H1 (cell line): ENCODE measurements around the gene PUDP. TPM values are rescaled to one million over a fixed set of nuclear protein-coding genes. Genes with fewer than 3 reads are reported as not detected.

Experiments used
- CTCF ChIA-PET: fragments of 300-600 bp; sonication (Branson Sonifier 250); formaldehyde crosslinking; loops from one replicate; lab custom pipeline; 2021; ENCODE audit not compliant: partially characterized antibody; lab: Charles Lee
- POLR2A ChIA-PET: fragments of 300-600 bp; sonication (Branson Sonifier 250); formaldehyde crosslinking; loops from one replicate; lab custom pipeline; 2021; ENCODE audit warnings: inconsistent platforms; ENCODE audit not compliant: partially characterized antibody; lab: Charles Lee
- DNase-seq, 2 experiments: peaks; one replicate each; pipeline versions ENCODE4 v3.0.0 to v3.0.0-alpha.2; 2010 to 2022; ENCODE audit warnings: low spot score in 2 of 2, low read depth in 1 of 2, mixed read lengths in 1 of 2
- FAIRE-seq: peaks from 2 replicates; lab custom pipeline; 2011; peaks lifted over from hg19 to GRCh38; lab: Jason Lieb, UNC
- H2AFZ ChIP-seq: 2 replicates; pipeline ENCODE4 v1.8.1; 2012; ENCODE audit warnings: low read length, inconsistent platforms
- H2AK5ac ChIP-seq: 2 replicates; pipeline ENCODE4 v1.6.1; 2013; ENCODE audit warnings: low read depth, low read length
- H2BK120ac ChIP-seq: replicated peaks from 2 replicates; pipeline ENCODE3; 2013; ENCODE audit warnings: low read depth, low read length, inconsistent platforms
- H2BK12ac ChIP-seq: 2 replicates; pipeline ENCODE4 v1.6.1; 2013; ENCODE audit warnings: low read depth, low read length
- H2BK15ac ChIP-seq: 2 replicates; pipeline ENCODE4 v1.6.1; 2013; ENCODE audit warnings: low read length
- H2BK20ac ChIP-seq: 2 replicates; pipeline ENCODE4 v1.6.1; 2013; ENCODE audit warnings: low read length
- H2BK5ac ChIP-seq: 2 replicates; pipeline ENCODE4 v1.6.1; 2013; ENCODE audit warnings: low read depth, low read length
- H3K14ac ChIP-seq: 2 replicates; pipeline ENCODE4 v1.6.1; 2013; ENCODE audit warnings: inconsistent platforms; ENCODE audit not compliant: insufficient read length
- H3K18ac ChIP-seq: 2 replicates; pipeline ENCODE4 v1.6.1; 2013; ENCODE audit warnings: low read length; ENCODE audit errors: extremely low read depth
- H3K23ac ChIP-seq: 2 replicates; pipeline ENCODE4 v1.6.1; 2013; ENCODE audit warnings: inconsistent platforms; ENCODE audit not compliant: insufficient read length
- H3K23me2 ChIP-seq: 2 replicates; pipeline ENCODE4 v1.6.1; 2013; ENCODE audit warnings: low read depth, low read length
- H3K27ac ChIP-seq: 2 replicates; pipeline ENCODE4 v1.6.1; 2011; ENCODE audit warnings: low read depth, low read length, inconsistent platforms
- H3K27me3 ChIP-seq, 4 experiments: replicated peaks in 1 of 4; 1 replicate in 1 of 4; 2 replicates in 3 of 4; pipeline versions ENCODE4 v1.6.1 to v1.8.1; 2011 to 2013; ENCODE audit warnings: low read length in 3 of 4, mild to moderate bottlenecking in 3 of 4, inconsistent platforms in 2 of 4, mixed read lengths in 2 of 4, moderate library complexity in 1 of 4; ENCODE audit not compliant: control insufficient read depth in 3 of 4, insufficient read depth in 3 of 4; ENCODE audit errors: extremely low read depth in 1 of 4
- H3K36me3 ChIP-seq, 4 experiments: 2 replicates each; pipeline versions ENCODE4 v1.6.1 to v1.8.1; 2011 to 2013; ENCODE audit warnings: mild to moderate bottlenecking in 4 of 4, low read length in 3 of 4, moderate library complexity in 2 of 4, control low read depth in 1 of 4, inconsistent platforms in 1 of 4; ENCODE audit not compliant: insufficient read depth in 4 of 4, control insufficient read depth in 2 of 4
- H3K4ac ChIP-seq: replicated peaks from 2 replicates; pipeline ENCODE3; 2013; ENCODE audit warnings: low read length, low read depth, mixed read lengths, inconsistent platforms; ENCODE audit not compliant: insufficient read length
- H3K4me1 ChIP-seq, 4 experiments: replicated peaks in 1 of 4; 1 replicate in 1 of 4; 2 replicates in 3 of 4; pipeline versions ENCODE4 v1.6.1 to v1.8.1; 2011 to 2013; ENCODE audit warnings: low read length in 3 of 4, inconsistent platforms in 2 of 4, mixed read lengths in 1 of 4; ENCODE audit not compliant: insufficient read depth in 4 of 4, control insufficient read depth in 3 of 4
- H3K4me2 ChIP-seq, 2 experiments: 2 replicates each; pipeline versions ENCODE4 v1.6.1 to v1.8.1; 2011 to 2013; ENCODE audit warnings: low read depth in 2 of 2, low read length in 2 of 2, control low read depth in 1 of 2, inconsistent platforms in 1 of 2, mild to moderate bottlenecking in 1 of 2; ENCODE audit not compliant: insufficient read depth in 1 of 2
- H3K4me3 ChIP-seq, 4 experiments: fragments of 200-600, 300-600 bp in 1 of 4; sonication (generic), shearing (Covaris generic), sonication (Bioruptor Twin) in 1 of 4; 2 replicates each; pipeline versions ENCODE4 v1.5.1 to v1.8.1; 2011 to 2016; ENCODE audit warnings: low read length in 4 of 4, low read depth in 3 of 4, control low read depth in 2 of 4, inconsistent platforms in 2 of 4, mild to moderate bottlenecking in 2 of 4, mixed read lengths in 1 of 4, moderate library complexity in 1 of 4; ENCODE audit not compliant: insufficient read depth in 2 of 4; ENCODE audit errors: extremely low read depth in 1 of 4
- H3K56ac ChIP-seq: replicated peaks from 2 replicates; pipeline ENCODE3; 2013; ENCODE audit warnings: low read depth, mild to moderate bottlenecking, mixed read lengths, low read length, inconsistent platforms; ENCODE audit not compliant: insufficient read length
- H3K79me1 ChIP-seq: 2 replicates; pipeline ENCODE4 v1.6.1; 2013; ENCODE audit warnings: low read depth, low read length, control low read depth
- H3K79me2 ChIP-seq, 2 experiments: 2 replicates each; pipeline versions ENCODE4 v1.6.1 to v1.8.1; 2012 to 2013; ENCODE audit warnings: low read length in 2 of 2, mild to moderate bottlenecking in 2 of 2, inconsistent platforms in 1 of 2; ENCODE audit not compliant: insufficient read depth in 2 of 2, control insufficient read depth in 1 of 2
- H3K9ac ChIP-seq, 4 experiments: replicated peaks in 1 of 4; 1 replicate in 1 of 4; 2 replicates in 3 of 4; pipeline versions ENCODE4 v1.6.1 to v1.8.1; 2011 to 2013; ENCODE audit warnings: low read depth in 3 of 4, low read length in 3 of 4, control low read depth in 2 of 4, mild to moderate bottlenecking in 2 of 4, moderate library complexity in 2 of 4, inconsistent platforms in 1 of 4; ENCODE audit errors: extremely low read depth in 1 of 4
- H3K9me3 ChIP-seq, 2 experiments: 2 replicates each; pipeline versions ENCODE4 v1.6.1 to v1.8.1; 2012 to 2013; ENCODE audit warnings: mild to moderate bottlenecking in 2 of 2, moderate library complexity in 2 of 2, control low read depth in 1 of 2, inconsistent platforms in 1 of 2, low read depth in 1 of 2, low read length in 1 of 2, mixed read lengths in 1 of 2; ENCODE audit not compliant: insufficient read depth in 2 of 2
- H4K20me1 ChIP-seq, 2 experiments: replicated peaks in 1 of 2; 2 replicates each; pipeline versions ENCODE3 to v1.8.1; 2011 to 2013; ENCODE audit warnings: inconsistent platforms in 2 of 2, low read length in 2 of 2, mild to moderate bottlenecking in 1 of 2; ENCODE audit not compliant: insufficient read depth in 2 of 2, control insufficient read depth in 1 of 2
- H4K5ac ChIP-seq: 2 replicates; pipeline ENCODE4 v1.6.1; 2013; ENCODE audit warnings: low read length, low read depth, mixed read lengths, inconsistent platforms; ENCODE audit not compliant: insufficient read length
- H4K8ac ChIP-seq: 2 replicates; pipeline ENCODE4 v1.8.0; 2013; ENCODE audit warnings: mild to moderate bottlenecking, moderate library complexity, low read length, inconsistent platforms; ENCODE audit not compliant: insufficient read depth; ENCODE audit errors: extremely low read depth
- H4K91ac ChIP-seq: replicated peaks from 2 replicates; pipeline ENCODE3; 2013; ENCODE audit warnings: low read length, mixed read lengths, inconsistent platforms; ENCODE audit not compliant: insufficient read length
- BCL11A ChIP-seq, 2 experiments: IDR thresholded peaks; one replicate each; pipeline ENCODE4 v1.6.1; 2011; ENCODE audit warnings: low read depth in 2 of 2, low read length in 2 of 2, mild to moderate bottlenecking in 2 of 2
- CREB1 ChIP-seq: IDR thresholded peaks from 2 replicates; pipeline ENCODE4 v1.6.1; 2012; ENCODE audit warnings: inconsistent platforms
- E2F6 ChIP-seq: IDR thresholded peaks from 2 replicates; pipeline ENCODE4 v1.6.1; 2012; ENCODE audit warnings: inconsistent platforms
- EZH2 ChIP-seq: fragments of 200-600 bp; sonication (generic); IDR thresholded peaks from 2 replicates; pipeline ENCODE4 v1.7.1; 2012; ENCODE audit warnings: low read depth, mild to moderate bottlenecking, moderate library complexity, low read length, inconsistent platforms; ENCODE audit not compliant: severe bottlenecking
- KDM1A ChIP-seq: fragments of 200-600, 300-600 bp; sonication (generic); IDR thresholded peaks from 2 replicates; pipeline ENCODE4 v1.7.1; 2016; ENCODE audit warnings: mild to moderate bottlenecking, low read length, borderline replicate concordance
- POU5F1 ChIP-seq: IDR thresholded peaks from 2 replicates; pipeline ENCODE4 v1.6.1; 2011; ENCODE audit warnings: low read depth, mild to moderate bottlenecking, low read length, moderate library complexity
- SAP30 ChIP-seq: fragments of 300-600 bp; sonication (generic); IDR thresholded peaks from 2 replicates; pipeline ENCODE4 v1.7.1; 2012; ENCODE audit warnings: low read length, moderate library complexity, mild to moderate bottlenecking, inconsistent platforms; ENCODE audit not compliant: insufficient read depth, insufficient replicate concordance
- SIRT6 ChIP-seq: IDR thresholded peaks from one replicate; pipeline ENCODE4 v1.7.1; 2012; ENCODE audit warnings: low read length, inconsistent platforms
- WGBS, 2 experiments: shearing (Covaris generic) in 1 of 2; methylation state at CpG; one replicate each; pipeline versions ENCODE4 v1.1.6 to v1.1.7; 2013 to 2015; ENCODE audit warnings: low lambda C conversion rate in 2 of 2, mixed read lengths in 2 of 2, inconsistent platforms in 1 of 2, low coverage in 1 of 2, missing lambda C conversion rate in 1 of 2; ENCODE audit not compliant: insufficient replicate concordance in 2 of 2, insufficient coverage in 1 of 2, insufficient read length in 1 of 2; ENCODE audit errors: extremely low coverage in 1 of 2, missing lambda C conversion rate in 1 of 2; 5-methylcytosine and 5-hydroxymethylcytosine counted together
- polyA plus RNA-seq, 7 experiments: library from polyadenylated mRNA; depleted of rRNA in 3 of 7; stranded (reverse) in 5 of 7; unstranded in 2 of 7; fragments of >200 nt in 5 of 7; fragments of 200-250 nt in 2 of 7; gene quantifications; 1 replicate in 5 of 7; 2 replicates in 1 of 7; 4 replicates in 1 of 7; pipeline versions ENCODE4 v1.2.1 to v1.2.3, GENCODE V29; 2011 to 2013; ENCODE audit warnings: missing spikeins in 2 of 7, mixed read lengths in 2 of 7
- total RNA-seq: library from RNA; stranded (reverse); fragmentation: NEBNext Ultra II Directional; extraction: Animal tissue kit (Norgen Biotek cat#: 25700); gene quantifications from 2 replicates; pipeline ENCODE4 v1.2.1, GENCODE V29; 2021

PUDP gene
- total and polyA plus RNA-seq, 2 of the 8 experiments (the other 6 are each of a cell fraction or from before 2014, with no cell fraction given) = 27.2 to 30.2 TPM

- Histone ChIP-seq H2BK120ac (no peak overlapping the region), H2BK20ac (no peak overlapping the region), H3K14ac (no peak overlapping the region), H3K27me3 (no peaks in the 10 kb centered on the region), H2BK12ac (no peak overlapping the region), H3K4ac (no peak overlapping the region), H2BK15ac (no peak overlapping the region), H2BK5ac (no peak overlapping the region), H3K79me1 (no peaks in the 10 kb centered on the region), H3K36me3 (no peaks in the 10 kb centered on the region), H3K79me2 (peaks cover 0 to 3% of the 10 kb centered on the region in 2 experiments; a peak in 1 of 4 replicates), H3K4me1 (peaks cover 0 to 9% (median 0%) of the 10 kb centered on the region in 4 experiments; a peak in 3 of 7 replicates), H3K23me2 (peaks cover 6% of the 10 kb centered on the region; the same call in 1 of the 2 replicates), H2AK5ac (no peak overlapping the region), H3K18ac (no peak overlapping the region), H3K4me2 (no peak overlapping the region), H3K9me3 (no peaks in the 10 kb centered on the region), H3K56ac (no peak overlapping the region), H3K9ac (no peak overlapping the region), H3K4me3 (no peak overlapping the region), H3K23ac (no peak overlapping the region), H4K91ac (no peak overlapping the region), H4K5ac (no peak overlapping the region), H3K27ac (no peak overlapping the region), H4K20me1 (no peaks in the 10 kb centered on the region), H2AFZ (no peak overlapping the region), H4K8ac (no peak overlapping the region)
- TF ChIP-seq BCL11A (IDR thresholded peaks at IDR 0.05; ENCODE audit: low read depth in 2 of 2, low read length in 2 of 2) = no peak
- TF ChIP-seq SAP30 = no peak
- TF ChIP-seq SIRT6 = no peak
- no peak for TF ChIP-seq POU5F1
- TF ChIP-seq EZH2 = no peak
- no peak for TF ChIP-seq E2F6
- no peak for TF ChIP-seq KDM1A
- no peak for TF ChIP-seq CREB1
- ChIA-PET POLR2A (no interaction called here), CTCF (interaction anchor here (0.9 kb wide), 1 partner anchor 78 kb away, joined by 3 read pairs; no protein-coding TSS in a partner anchor)
- no peak for FAIRE-seq
- DNase-seq = no peak
- WGBS, 2 experiments = 95% methylated on average over 5 of the region's 5 CpGs; no CpG with 5 or more reads in 1 of the 2 experiments
These were observed 1.5 kb upstream of the PUDP start for GRCh38 chrX:7149411-7149810.
